Measurements from ENCODE around the gene IER5. TPM values are rescaled to one million over a fixed set of nuclear protein-coding genes. Genes with fewer than 3 reads are reported as not detected.

Gene IER5
- total and polyA plus RNA-seq, 9 of the 15 experiments (the other 6 are each of a cell fraction or from before 2014, with no cell fraction given): 2.4 to 32.1 (median 12.0) TPM

GRCh38 chr1:181139631-181140061 lies 51.1 kb downstream of the IER5 start (continued):
- TF ChIP-seq REST (IDR thresholded peaks at IDR 0.05; ENCODE audit: borderline replicate concordance): peak; percentile 43
- TF ChIP-seq REST (CRISPR knock-in tag; IDR thresholded peaks at IDR 0.05; ENCODE audit: low read depth): no peak
- TF ChIP-seq MTF1 (CRISPR knock-in tag; IDR thresholded peaks at IDR 0.05; ENCODE audit: borderline replicate concordance): no peak
